ENCODE measurements around the gene VPS18.
A peak's percentile ranks its signal among the peaks of the same experiment; 100 is the strongest.
"Not testable (repeated sequence)": the region's sequence is repeated elsewhere in the genome, so short reads cannot be mapped to it uniquely, and the experiment has no call there.

VPS18 gene

GRCh38 chr15:40893733-40894680 lies at the start of gene VPS18:
VPS18 (plus strand) TSS chr15:40894450; CDS start chr15:40894769, 319 bp downstream.
- DNase-seq (ENCODE audit: low read depth) = peak; percentile 98

GRCh38 chr15:40844696-40845030 lies 49.6 kb upstream of the VPS18 start:
- no peak for DNase-seq (ENCODE audit: low read depth)

GRCh38 chr15:40845036-40845435 lies 49.2 kb upstream of the VPS18 start:
- no peak for DNase-seq (ENCODE audit: low read depth)

- no peak for DNase-seq (ENCODE audit: low read depth)
Observed at GRCh38 chr15:40845511-40846284, 48.6 kb upstream of the VPS18 start.

- no peak for DNase-seq (ENCODE audit: low read depth)
Observed at GRCh38 chr15:40846841-40847222, 47.4 kb upstream of the VPS18 start.

- DNase-seq (ENCODE audit: low read depth) = no peak
Observed at GRCh38 chr15:40847223-40847961, 46.9 kb upstream of the VPS18 start.

GRCh38 chr15:40850576-40851112 lies 43.6 kb upstream of the VPS18 start:
- no peak for DNase-seq (ENCODE audit: low read depth)

GRCh38 chr15:40852529-40852928 lies 41.7 kb upstream of the VPS18 start:
- DNase-seq (ENCODE audit: low read depth) = no peak

GRCh38 chr15:40853241-40853890 lies 40.9 kb upstream of the VPS18 start:
- no peak for DNase-seq (ENCODE audit: low read depth)

GRCh38 chr15:40854161-40854560 lies 40.1 kb upstream of the VPS18 start:
- DNase-seq (ENCODE audit: low read depth) = no peak

- no peak for DNase-seq (ENCODE audit: low read depth)
Observed at GRCh38 chr15:40855706-40856234, 38.5 kb upstream of the VPS18 start.

- DNase-seq (ENCODE audit: low read depth) = no peak
Observed at GRCh38 chr15:40856746-40857145, 37.5 kb upstream of the VPS18 start.

- DNase-seq (ENCODE audit: low read depth) = peak; percentile 60
Observed at GRCh38 chr15:40857601-40858341, 36.5 kb upstream of the VPS18 start.

GRCh38 chr15:40858706-40859105 lies 35.5 kb upstream of the VPS18 start:
- DNase-seq (ENCODE audit: low read depth) = no peak

- peak; percentile 77 for DNase-seq (ENCODE audit: low read depth)
Observed at GRCh38 chr15:40859206-40859851, 34.9 kb upstream of the VPS18 start.

- not testable (repeated sequence) for DNase-seq (ENCODE audit: low read depth)
Observed at GRCh38 chr15:40861147-40861546, 33.1 kb upstream of the VPS18 start.

- no peak for DNase-seq (ENCODE audit: low read depth)
Observed at GRCh38 chr15:40863660-40864270, 30.5 kb upstream of the VPS18 start.

GRCh38 chr15:40867199-40867598 lies 27.1 kb upstream of the VPS18 start:
- DNase-seq (ENCODE audit: low read depth) = no peak

GRCh38 chr15:40869686-40870085 lies 24.6 kb upstream of the VPS18 start:
- DNase-seq (ENCODE audit: low read depth) = no peak

- DNase-seq (ENCODE audit: low read depth) = no peak
Observed at GRCh38 chr15:40870716-40871115, 23.5 kb upstream of the VPS18 start.
